GM12878 (cell line): ENCODE measurements around the gene SPAG9. TPM values are rescaled to one million over a fixed set of nuclear protein-coding genes. Genes with fewer than 3 reads are reported as not detected.

ENCODE experiments used
- ATAC-seq: fragments of 200-7000 bp; cut with Tn5 transposase; 3 replicates; pipeline ENCODE4 v1.9.1; 2020; ENCODE audit warnings: mild to moderate bottlenecking, moderate library complexity
- BruUV-seq: library from RNA; stranded (reverse); fragments of 400-500 nt; replicated peaks from 2 replicates; lab custom pipeline; 2021; lab: Mats Ljungman, UMichigan
- CTCF ChIA-PET: fragments of 300-600 bp; sonication (Branson Sonifier 250); formaldehyde crosslinking; extraction: SDS; loops from one replicate; lab custom pipeline; 2021; ENCODE audit warnings: inconsistent platforms; lab: Yijun Ruan, JAX
- POLR2A ChIA-PET: fragments of 350-600 bp; formaldehyde crosslinking; extraction: SDS; loops from one replicate; lab custom pipeline; 2021; ENCODE audit warnings: inconsistent platforms; lab: Charles Lee
- RAD21 ChIA-PET: fragments of 300-600 bp; sonication (Branson Sonifier 250); formaldehyde crosslinking; loops from one replicate; lab custom pipeline; 2023; ENCODE audit warnings: antibody characterized with exemption; ENCODE audit not compliant: unreplicated experiment; lab: Charles Lee
- SMC1A ChIA-PET: fragments of 300-600 bp; sonication (Branson Sonifier 250); formaldehyde crosslinking; loops from one replicate; lab custom pipeline; 2023; ENCODE audit not compliant: unreplicated experiment, uncharacterized antibody; lab: Charles Lee
- DNase-seq: peaks from one replicate; pipeline ENCODE4 v3.0.0-alpha.2; 2011; ENCODE audit warnings: low read depth, low spot score
- FAIRE-seq: peaks from 3 replicates; lab custom pipeline; 2011; peaks lifted over from hg19 to GRCh38; lab: Jason Lieb, UNC
- H2AFZ ChIP-seq: 2 replicates; pipeline ENCODE4 v1.6.0; 2011; ENCODE audit warnings: low read depth, low read length, control low read depth; ENCODE audit not compliant: control insufficient read depth
- H3K27ac ChIP-seq: 2 replicates; pipeline ENCODE4 v1.5.1; 2011; ENCODE audit warnings: control low read depth; ENCODE audit not compliant: control insufficient read depth, insufficient read depth
- H3K27me3 ChIP-seq, 2 experiments: replicated peaks in 1 of 2; 2 replicates each; pipeline versions ENCODE4 v1.6.0 to v1.6.1; 2011; ENCODE audit warnings: low read length in 1 of 2; ENCODE audit not compliant: control insufficient read depth in 2 of 2, insufficient read depth in 2 of 2
- H3K36me3 ChIP-seq, 2 experiments: 2 replicates each; pipeline ENCODE4 v1.5.1; 2011; ENCODE audit warnings: low read length in 1 of 2; ENCODE audit not compliant: control insufficient read depth in 2 of 2, insufficient read depth in 2 of 2
- H3K4me1 ChIP-seq: 2 replicates; pipeline ENCODE4 v1.6.1; 2011; ENCODE audit warnings: mild to moderate bottlenecking, low read length, moderate library complexity, mixed read lengths; ENCODE audit not compliant: control insufficient read depth, insufficient read depth
- H3K4me2 ChIP-seq: 2 replicates; pipeline ENCODE4 v1.6.0; 2011; ENCODE audit warnings: control low read depth; ENCODE audit not compliant: control insufficient read depth, insufficient read depth
- H3K4me3 ChIP-seq: fragments of 200-600 bp; sonication (generic); 2 replicates; pipeline ENCODE4 v1.5.1; 2016
- H3K79me2 ChIP-seq: 2 replicates; pipeline ENCODE4 v1.6.0; 2011; ENCODE audit warnings: low read length; ENCODE audit not compliant: control insufficient read depth, insufficient read depth
- H3K9ac ChIP-seq: 2 replicates; pipeline ENCODE4 v1.8.0; 2011; ENCODE audit warnings: low read length, control low read depth, mixed read lengths; ENCODE audit not compliant: control insufficient read depth, insufficient read depth
- H3K9me3 ChIP-seq: replicated peaks from 3 replicates; pipeline ENCODE4 v1.5.1; 2011; ENCODE audit warnings: mild to moderate bottlenecking, low read length; ENCODE audit not compliant: control insufficient read depth, insufficient read depth
- H4K20me1 ChIP-seq: 2 replicates; pipeline ENCODE4 v1.6.0; 2011; ENCODE audit not compliant: control insufficient read depth, insufficient read depth
- BACH1 ChIP-seq: fragments of 450-650 bp; IDR thresholded peaks from 2 replicates; pipeline ENCODE4 v1.6.1; 2017; ENCODE audit warnings: mild to moderate bottlenecking, borderline replicate concordance
- BMI1 ChIP-seq: fragments of 450-650 bp; IDR thresholded peaks from 2 replicates; pipeline ENCODE4 v1.6.1; 2016; ENCODE audit warnings: mild to moderate bottlenecking, moderate library complexity, borderline replicate concordance
- EZH2 ChIP-seq: IDR thresholded peaks from 2 replicates; pipeline ENCODE4 v1.6.1; 2012; ENCODE audit warnings: low read depth, mild to moderate bottlenecking, control low read depth, inconsistent platforms, low read length, borderline replicate concordance; ENCODE audit not compliant: control insufficient read depth
- GATAD2B ChIP-seq: fragments of 450-650 bp; conservative IDR thresholded peaks from 2 replicates; pipeline ENCODE4 v1.6.1; 2017; ENCODE audit warnings: low read depth, mild to moderate bottlenecking, moderate library complexity
- HDGF ChIP-seq: fragments of 450-650 bp; IDR thresholded peaks from 2 replicates; pipeline ENCODE4 v1.6.1; 2016; ENCODE audit warnings: antibody characterized with exemption
- KLF5 ChIP-seq: fragments of 450-650 bp; IDR thresholded peaks from 2 replicates; pipeline ENCODE4 v1.6.1; 2014; ENCODE audit warnings: mild to moderate bottlenecking; ENCODE audit not compliant: partially characterized antibody
- STAT3 ChIP-seq: IDR thresholded peaks from 2 replicates; pipeline ENCODE4 v1.6.1; 2011; ENCODE audit warnings: low read depth, low read length, improper control_type of control experiment
- TAF1 ChIP-seq: IDR thresholded peaks from 2 replicates; pipeline ENCODE4 v1.6.1; 2011; ENCODE audit warnings: mild to moderate bottlenecking, low read depth, low read length, borderline replicate concordance
- ZNF384 ChIP-seq: IDR thresholded peaks from 2 replicates; pipeline ENCODE4 v1.6.1; 2012; ENCODE audit warnings: low read depth, mild to moderate bottlenecking, low read length, improper control_type of control experiment, borderline replicate concordance
- WGBS: methylation state at CpG from one replicate; pipeline ENCODE4 v1.1.6; 2016; ENCODE audit warnings: low lambda C conversion rate; ENCODE audit not compliant: insufficient replicate concordance, insufficient coverage; ENCODE audit errors: missing lambda C conversion rate; 5-methylcytosine and 5-hydroxymethylcytosine counted together
- in situ Hi-C: fragments of 300-500 bp; cut with MboI; formaldehyde crosslinking; loops from 9 replicates; pipeline ENCODE4 v1.14.3; 2018; ENCODE audit warnings: mixed read lengths
- intact Hi-C: fragments of 100-400 bp; cut with micrococcal nuclease; formaldehyde crosslinking; loops from one replicate; pipeline ENCODE4 v1.14.2; 2022; ENCODE audit not compliant: unreplicated experiment
- polyA plus RNA-seq, 11 experiments: library from polyadenylated mRNA; depleted of rRNA in 4 of 11; unstranded in 6 of 11; stranded (reverse) in 5 of 11; fragments of >200 nt; fragmentation: Nextera tagmentation in 4 of 11; fragmentation: Illumina TruSeq in 1 of 11; extraction: Ambion mirVana in 4 of 11; extraction: Trizol in 1 of 11; gene quantifications; 1 replicate in 1 of 11; 2 replicates in 10 of 11; pipeline versions ENCODE4 v1.2.1 to v1.2.3, GENCODE V29; 2011 to 2016; ENCODE audit warnings: inconsistent platforms in 2 of 11, missing spikeins in 2 of 11, low read depth in 1 of 11
- total RNA-seq, 4 experiments: library from RNA; depleted of rRNA in 3 of 4; stranded (reverse); fragments of >200 nt in 3 of 4; fragmentation: Illumina TruSeq in 1 of 4; extraction: Trizol in 1 of 4; gene quantifications; 2 replicates each; pipeline versions ENCODE4 v1.2.1 to v1.2.3, GENCODE V29; 2013 to 2021
- TF ChIP-seq, protein P1 (sequence below): fragments of 450-650 bp; IDR thresholded peaks from 2 replicates; pipeline ENCODE4 v1.6.1; 2018; ENCODE audit warnings: mild to moderate bottlenecking, low read depth, moderate library complexity; ENCODE audit not compliant: partially characterized antibody

Gene SPAG9
- total and polyA plus RNA-seq, 10 of the 15 experiments (the other 5 are each of a cell fraction or from before 2014, with no cell fraction given), result 6.6 to 42.0 (median 24.9) TPM

DNA sequence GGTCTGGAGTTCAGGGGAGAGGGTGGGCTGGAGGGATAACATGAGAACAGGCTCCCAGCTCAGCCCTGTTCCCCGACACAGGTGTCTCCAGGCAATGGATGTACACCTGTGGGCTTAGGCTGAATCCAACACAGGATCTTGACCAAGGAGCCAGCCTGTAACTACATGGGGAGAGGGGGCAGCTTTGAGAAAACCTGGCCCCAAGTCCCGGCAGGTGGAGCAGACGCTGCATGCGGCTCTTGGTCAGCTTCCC, 181.2 kb downstream of the SPAG9 start:
- ATAC-seq (no peak), DNase-seq (no peak), FAIRE-seq (no peak)
- TF ChIP-seq EZH2, result no peak
- no peak for TF ChIP-seq BACH1
- no peak for TF ChIP-seq STAT3
- TF ChIP-seq KLF5, result no peak
- TF ChIP-seq, protein P1, sequence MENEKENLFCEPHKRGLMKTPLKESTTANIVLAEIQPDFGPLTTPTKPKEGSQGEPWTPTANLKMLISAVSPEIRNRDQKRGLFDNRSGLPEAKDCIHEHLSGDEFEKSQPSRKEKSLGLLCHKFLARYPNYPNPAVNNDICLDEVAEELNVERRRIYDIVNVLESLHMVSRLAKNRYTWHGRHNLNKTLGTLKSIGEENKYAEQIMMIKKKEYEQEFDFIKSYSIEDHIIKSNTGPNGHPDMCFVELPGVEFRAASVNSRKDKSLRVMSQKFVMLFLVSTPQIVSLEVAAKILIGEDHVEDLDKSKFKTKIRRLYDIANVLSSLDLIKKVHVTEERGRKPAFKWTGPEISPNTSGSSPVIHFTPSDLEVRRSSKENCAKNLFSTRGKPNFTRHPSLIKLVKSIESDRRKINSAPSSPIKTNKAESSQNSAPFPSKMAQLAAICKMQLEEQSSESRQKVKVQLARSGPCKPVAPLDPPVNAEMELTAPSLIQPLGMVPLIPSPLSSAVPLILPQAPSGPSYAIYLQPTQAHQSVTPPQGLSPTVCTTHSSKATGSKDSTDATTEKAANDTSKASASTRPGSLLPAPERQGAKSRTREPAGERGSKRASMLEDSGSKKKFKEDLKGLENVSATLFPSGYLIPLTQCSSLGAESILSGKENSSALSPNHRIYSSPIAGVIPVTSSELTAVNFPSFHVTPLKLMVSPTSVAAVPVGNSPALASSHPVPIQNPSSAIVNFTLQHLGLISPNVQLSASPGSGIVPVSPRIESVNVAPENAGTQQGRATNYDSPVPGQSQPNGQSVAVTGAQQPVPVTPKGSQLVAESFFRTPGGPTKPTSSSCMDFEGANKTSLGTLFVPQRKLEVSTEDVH, result no peak
- no peak for TF ChIP-seq BMI1
- no peak for TF ChIP-seq GATAD2B
- TF ChIP-seq TAF1, result no peak
- TF ChIP-seq ZNF384, result no peak
- TF ChIP-seq HDGF, result no peak
- no peak overlapping the region for H3K4me3 ChIP-seq
- ChIA-PET SMC1A (interaction anchor here (0.5 to 2.2 kb wide), 2 partner anchors 87 to 159 kb away, joined by 3 to 7 read pairs; no protein-coding TSS in a partner anchor), RAD21 (no interaction called here), POLR2A (no interaction called here), CTCF (interaction anchor here (1.1 kb wide), 1 partner anchor 90 kb away, joined by 3 read pairs; no protein-coding TSS in a partner anchor)
- H4K20me1 ChIP-seq, result no peaks in the 10 kb centered on the region
- no peaks in the 10 kb centered on the region; a peak in 1 of 4 replicates for H3K27me3 ChIP-seq
- no peaks in the 10 kb centered on the region for H3K36me3 ChIP-seq
- H3K4me2 ChIP-seq, result no peak overlapping the region
- no peak overlapping the region for H3K27ac ChIP-seq
- intact Hi-C loops, result no loop called here
- H3K9ac ChIP-seq, result no peak overlapping the region
- H3K9me3 ChIP-seq, result no peaks in the 10 kb centered on the region
- H2AFZ ChIP-seq, result no peak overlapping the region
- H3K4me1 ChIP-seq, result peaks cover 5% of the 10 kb centered on the region; the same call in 1 of the 2 replicates
- in situ Hi-C loops, result no loop called here
- 24% methylated on average over 4 of the region's 4 CpGs for WGBS
- H3K79me2 ChIP-seq, result no peaks in the 10 kb centered on the region
- BruUV-seq, result no TSS peak
